HG02623 (cell line): Measurements from ENCODE around the gene RERE.

ENCODE experiments used
- ATAC-seq: cut with Tn5 transposase; IDR thresholded peaks from one replicate; pipeline ENCODE4 v1.9.1; 2021; ENCODE audit warnings: moderate library complexity; ENCODE audit not compliant: unreplicated experiment

The RERE gene

DNA sequence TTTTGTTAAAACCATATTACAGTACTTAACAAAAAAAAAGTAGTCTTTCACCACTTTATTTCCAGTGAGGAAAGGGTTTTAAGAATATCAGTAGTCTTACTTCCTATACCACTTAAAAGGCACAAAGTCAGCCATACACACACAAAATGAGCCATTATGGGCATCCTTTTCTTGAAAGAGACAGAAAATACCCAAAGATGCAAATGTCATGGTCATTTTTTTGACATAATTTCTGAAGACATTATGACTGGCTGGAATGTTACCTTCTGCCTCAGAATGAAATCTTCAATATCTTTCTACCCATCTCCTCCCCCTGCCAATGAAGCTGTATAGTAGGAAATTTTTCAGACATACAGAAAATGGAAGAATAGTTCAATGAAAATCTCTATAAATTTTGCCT lies 261.9 kb downstream of the RERE start:
- no peak for ATAC-seq

DNA sequence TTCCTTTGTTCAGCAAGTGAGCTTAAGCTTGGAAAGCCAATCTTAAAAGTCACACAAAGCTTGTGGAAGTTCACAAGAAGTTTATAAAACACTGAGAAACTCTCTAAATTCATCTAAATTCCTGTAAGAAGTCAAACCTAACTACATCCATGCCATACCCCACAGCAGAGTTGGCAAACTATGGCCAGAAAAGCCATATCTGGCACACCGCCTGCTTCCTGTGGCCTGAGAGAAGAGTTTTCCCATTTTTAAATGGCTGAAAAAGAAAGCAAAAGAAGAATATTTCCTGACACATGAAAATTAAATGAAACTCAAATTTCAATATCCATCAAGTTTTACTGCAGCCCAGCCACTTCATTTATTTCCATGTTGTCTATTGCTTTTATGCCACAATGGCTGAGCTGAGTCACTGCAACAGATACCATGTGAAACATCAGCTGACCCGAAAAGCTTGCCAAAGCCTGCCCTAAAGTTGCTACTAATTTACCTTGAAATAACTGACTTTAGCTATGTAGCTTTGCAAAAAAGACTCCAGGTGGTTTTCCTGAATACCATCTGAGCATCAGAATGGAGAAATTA lies 262.4 kb downstream of the RERE start:
- ATAC-seq, result no peak

DNA sequence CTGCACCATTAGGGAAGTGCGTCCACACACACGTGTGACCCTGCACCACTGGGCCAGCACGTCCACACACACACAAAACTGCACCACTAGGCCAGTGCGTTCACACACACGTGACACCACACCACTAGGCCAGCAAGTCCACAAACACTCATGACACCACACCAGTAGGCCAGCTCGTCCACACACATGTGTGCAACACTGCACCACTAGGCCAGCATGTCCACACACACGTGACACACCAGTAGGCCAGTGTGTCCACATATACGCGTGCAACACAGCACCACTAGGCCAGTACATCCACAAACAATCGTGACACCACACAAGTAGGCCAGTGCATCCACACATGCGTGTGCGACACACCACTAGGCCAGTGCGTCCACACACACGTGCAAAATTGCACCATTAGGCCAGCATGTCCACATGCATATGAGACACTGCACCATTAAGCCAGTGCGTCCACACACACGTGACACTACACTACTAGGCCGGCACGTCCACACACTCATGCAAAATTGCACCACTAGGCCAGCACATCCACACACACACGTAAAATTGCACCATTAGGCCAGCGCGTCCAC lies 264.5 kb downstream of the RERE start:
- no peak for ATAC-seq

DNA sequence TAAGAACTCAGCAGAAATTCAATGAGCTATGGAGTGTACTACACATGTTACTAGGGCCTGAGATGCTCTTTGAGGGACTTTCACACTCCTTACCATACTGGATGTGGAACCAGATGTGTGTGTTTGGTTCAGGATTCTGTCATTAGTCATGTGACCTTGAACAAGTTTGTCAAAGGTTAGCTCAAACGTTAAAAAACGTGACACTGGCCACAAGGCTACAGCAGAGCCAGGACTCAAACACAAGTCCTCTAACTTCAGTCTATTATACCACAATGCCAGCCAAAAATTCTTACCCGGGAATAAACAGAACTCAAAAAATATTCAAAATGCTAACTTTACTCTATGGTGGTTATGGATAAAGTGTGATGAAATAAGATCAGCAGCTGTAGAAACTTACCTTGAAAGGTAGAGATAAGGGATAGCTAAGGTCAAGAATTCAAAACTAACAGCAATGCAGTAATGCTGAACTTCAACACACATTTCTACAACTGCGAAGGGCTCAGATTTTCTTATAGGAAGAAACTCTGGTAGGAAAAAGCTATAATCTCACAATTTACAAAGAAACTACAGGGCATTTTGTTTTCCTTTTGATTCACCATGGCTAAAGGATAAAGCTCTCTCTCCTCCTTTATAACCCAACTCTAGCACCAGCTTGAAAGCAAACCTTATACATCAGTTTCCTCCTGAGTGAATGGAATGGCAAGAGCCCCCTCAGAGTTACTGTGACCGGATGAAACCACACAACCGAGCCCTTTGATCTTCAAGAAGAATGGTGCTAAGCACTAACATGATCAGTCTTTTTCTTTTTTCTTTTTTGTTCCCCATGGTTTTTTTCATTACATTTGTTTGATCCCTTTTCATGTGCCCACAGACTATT lies 265.6 kb downstream of the RERE start:
- ATAC-seq, result no peak

DNA sequence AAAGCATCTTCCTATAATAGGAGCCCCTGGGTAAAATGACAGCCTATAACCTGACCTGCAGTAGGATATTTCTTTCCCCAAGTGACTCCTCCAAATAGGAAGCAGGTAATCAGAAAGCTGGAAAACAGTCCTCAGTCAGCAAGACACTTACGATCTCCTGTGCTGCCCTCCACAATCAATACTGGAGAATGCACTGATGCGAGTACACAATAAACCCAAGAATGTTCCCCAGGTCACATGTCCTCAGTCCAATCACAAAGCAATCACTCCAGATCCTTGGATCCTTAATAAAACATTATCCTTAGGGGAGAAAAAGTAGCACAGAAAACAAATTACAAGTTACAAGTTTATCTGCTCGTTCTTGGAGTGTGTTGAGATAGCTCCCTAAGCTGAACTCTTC lies 266.4 kb downstream of the RERE start:
- ATAC-seq, result no peak

DNA sequence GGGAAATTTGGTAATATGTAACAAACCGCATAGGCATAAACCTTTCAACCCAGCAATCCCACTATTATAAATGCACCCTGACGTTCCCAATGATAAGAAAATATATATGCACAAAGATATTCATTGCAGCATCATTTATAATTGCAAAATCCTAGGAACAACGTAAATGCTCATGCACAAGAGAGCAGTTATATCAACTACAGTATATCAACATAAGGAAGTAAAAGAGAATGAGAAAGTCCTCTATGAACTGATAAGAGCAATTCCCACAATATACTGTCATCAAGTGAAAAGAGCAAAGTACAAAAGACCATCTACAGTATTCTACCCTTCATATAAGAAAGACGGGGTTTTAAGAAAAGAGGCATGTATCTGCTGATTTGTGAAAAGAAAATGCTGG lies 269.6 kb downstream of the RERE start:
- no peak for ATAC-seq

DNA sequence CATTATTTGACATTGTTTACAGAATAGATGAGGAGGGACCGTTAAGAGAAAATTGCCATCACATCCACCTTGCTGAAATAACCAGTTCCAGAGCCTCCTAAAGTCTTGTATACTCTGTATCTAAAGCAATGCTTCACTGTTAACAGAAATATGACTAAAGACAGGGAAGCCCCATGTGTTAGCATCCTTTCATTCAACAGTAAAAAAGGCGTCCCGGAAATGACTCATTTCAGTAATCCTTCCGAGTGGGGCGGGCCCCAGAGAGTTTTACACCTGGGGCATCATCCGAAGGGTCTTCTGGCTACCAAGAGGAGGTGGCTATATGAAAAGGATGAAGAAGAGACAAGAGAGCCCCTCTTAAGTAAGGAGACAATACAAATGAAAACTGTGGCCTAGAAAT lies 272.4 kb downstream of the RERE start:
- ATAC-seq, result no peak

DNA sequence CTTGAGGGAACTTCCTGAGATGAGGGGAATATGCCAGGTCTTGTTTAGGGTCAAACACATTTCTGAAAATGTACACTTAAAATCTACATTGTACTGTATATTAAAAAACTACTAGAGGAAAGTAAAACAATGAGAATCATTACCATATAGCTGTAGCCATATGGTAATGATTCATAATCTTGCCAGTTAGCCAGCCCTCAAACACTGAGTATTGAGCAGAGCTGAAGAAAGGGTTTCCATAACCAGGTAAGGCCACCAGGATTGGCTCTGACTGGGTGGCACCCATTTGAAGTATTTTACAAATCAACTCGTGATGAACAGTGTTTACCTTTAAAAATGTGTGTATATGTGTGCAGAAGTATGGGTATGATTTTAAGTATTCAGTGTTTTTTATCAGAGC lies 272.8 kb downstream of the RERE start:
- no peak for ATAC-seq

DNA sequence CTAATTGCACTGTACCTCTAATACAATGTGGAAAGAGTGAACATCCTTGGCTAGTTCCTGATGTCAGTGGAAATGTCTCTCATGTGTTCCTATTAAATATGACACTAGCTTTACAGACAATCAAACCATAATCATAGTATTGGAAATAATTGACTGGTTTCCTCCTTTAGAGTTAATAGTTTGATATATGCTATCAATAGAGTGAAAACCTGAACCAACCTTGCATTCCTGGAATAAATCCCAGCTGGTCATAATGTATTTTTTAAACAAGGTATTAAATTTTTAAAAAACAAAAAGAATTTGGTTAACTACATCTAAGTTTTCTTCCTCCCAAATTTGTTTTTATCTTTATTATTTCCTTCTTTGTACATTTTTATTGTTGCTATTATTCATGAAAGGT lies 273.5 kb downstream of the RERE start:
- ATAC-seq, result no peak

DNA sequence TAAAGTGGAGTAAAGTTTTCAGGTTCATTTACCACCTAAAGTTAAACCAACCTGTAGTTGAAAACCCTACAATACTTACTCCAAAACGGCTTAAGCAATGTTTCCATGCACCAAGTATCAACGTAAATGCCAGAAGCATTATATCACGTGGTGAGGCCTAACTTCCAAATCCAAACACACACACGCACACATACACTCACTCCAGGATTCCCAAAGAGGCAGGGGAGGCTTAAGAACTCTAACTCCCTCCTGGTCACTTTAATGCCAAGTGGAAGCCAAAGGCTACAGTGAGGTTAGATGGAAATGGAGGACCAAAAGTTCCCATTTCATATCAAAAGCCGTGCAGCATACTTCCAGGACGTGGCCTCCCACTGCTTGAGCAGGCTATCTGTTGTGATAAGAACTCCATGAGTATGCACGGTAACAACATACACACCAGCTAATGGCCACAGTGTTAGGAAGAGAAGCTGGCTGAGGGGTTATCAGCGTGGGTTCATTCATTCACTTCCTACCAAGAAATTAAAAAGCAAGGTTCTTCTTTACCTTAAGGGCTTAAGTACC lies 275.4 kb downstream of the RERE start:
- no peak for ATAC-seq

DNA sequence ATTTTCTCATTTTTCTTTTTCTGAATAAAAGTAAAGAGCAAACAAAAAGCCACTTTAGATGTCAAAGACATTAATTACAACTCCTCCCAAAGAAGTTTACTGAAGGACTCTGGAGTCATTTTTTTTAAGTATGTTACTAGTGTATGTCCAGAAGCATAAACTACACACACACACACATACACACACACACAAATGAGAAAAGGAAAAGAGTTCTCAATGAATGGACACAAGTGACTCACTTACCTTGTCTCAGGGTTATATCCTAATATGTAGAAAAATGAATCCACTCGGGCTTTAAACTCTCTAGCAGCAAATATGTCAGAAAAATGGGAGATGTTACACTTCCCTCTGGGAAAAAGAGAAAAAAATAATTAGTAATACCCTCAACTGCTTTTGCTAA lies 276.5 kb downstream of the RERE start:
- ATAC-seq, result no peak

DNA sequence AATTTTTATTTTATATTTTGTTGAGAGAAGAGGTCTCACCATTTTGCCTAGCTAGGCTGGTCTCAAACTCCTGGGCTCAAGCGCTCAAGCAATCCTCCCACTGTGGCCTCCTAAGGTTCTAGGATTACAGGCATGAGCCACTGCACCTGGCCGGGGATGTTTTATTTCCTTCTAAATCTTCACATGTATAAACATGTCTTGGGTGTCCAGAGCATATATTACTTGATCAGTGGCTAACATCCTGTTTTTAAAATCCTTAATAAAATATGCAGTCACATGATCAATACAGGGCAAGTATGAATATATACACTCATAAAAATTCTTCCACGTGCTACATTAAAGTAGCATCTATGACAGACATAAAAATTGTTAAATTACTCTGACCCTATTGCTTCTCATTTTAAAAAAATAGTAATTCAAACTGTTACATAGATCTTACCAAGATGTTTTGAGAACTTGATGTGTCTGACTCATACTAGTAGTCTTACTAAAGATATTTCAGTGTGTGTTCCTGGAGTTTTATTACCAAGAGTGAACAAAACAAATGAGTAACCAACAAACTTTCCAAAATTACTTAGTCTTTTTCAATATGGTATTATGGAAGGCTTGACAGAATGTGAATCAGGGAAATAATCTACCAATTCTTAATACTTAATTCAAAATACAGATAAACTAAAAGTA lies 277.0 kb downstream of the RERE start:
- ATAC-seq, result no peak

DNA sequence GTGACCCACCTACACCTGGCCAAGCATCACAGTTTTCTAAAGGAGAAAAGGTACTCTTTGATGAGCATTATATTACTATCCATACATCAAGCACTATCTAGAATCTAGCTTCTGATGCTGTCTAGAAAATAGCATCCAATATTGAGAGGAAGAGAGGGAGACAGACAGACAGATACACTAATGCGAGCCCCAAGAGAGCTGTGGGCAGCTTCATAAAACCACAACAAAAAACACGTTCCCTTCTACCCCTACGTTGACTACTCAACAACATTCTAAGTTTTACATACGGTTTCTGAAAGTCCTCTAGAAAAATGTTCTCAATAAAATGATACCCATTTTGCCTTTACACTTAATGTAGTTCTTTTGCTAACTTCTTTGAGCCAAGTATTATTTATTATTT lies 277.8 kb downstream of the RERE start:
- no peak for ATAC-seq

DNA sequence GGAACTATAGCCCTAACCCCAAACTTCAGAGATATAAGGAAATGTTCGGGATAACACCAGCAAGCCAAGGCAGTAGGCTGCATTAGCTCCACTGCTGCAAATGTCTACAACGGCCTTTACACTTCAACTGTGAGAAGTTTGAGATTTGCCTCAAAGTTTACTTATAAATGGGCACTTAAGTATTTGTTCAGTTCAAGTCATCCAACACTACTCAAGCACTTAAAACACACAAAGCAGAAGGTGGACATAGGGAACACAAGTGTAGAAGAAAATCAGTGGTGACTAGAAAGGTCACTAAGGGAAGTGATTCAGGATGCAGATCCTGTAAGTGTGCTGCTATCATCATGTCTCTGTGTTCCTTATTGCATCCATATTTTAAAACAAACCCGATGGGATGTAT lies 278.9 kb downstream of the RERE start:
- ATAC-seq, result no peak

DNA sequence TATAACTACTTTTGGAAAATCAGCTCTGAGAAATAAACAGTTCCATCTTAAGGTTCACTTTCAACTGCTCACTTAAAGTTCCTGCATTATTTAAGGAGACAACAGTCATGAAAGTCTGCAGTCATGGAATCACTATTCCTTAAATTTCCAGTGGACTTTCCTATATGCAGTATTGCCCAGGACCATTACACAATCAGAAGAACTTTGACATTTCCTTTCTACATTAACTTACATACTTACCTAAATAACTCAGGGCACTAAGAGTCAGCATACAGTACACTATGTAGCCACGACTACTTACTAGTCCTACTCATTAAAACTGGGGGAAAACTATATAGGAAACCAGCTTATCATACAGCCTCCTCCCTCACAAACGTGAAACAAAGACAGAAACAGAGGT lies 279.4 kb downstream of the RERE start:
- no peak for ATAC-seq

DNA sequence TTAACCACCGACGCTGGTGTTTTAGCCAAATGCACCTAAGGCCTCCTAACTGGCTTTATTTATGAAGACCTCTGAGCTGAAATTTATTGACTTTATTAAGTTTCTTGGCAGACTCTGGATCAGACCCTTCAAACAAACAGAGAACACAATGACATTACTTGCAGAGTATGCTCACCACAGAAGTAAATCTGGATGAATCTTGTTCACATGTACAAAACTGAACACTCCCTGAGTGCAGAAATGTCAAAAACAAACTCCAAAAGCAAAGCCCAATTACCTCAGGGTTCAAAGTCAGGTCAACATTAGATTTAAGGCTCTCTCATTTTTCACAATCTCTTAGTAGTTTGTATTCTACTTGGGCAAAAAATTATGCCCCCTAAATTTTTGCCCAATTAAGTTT lies 280.9 kb downstream of the RERE start:
- no peak for ATAC-seq

DNA sequence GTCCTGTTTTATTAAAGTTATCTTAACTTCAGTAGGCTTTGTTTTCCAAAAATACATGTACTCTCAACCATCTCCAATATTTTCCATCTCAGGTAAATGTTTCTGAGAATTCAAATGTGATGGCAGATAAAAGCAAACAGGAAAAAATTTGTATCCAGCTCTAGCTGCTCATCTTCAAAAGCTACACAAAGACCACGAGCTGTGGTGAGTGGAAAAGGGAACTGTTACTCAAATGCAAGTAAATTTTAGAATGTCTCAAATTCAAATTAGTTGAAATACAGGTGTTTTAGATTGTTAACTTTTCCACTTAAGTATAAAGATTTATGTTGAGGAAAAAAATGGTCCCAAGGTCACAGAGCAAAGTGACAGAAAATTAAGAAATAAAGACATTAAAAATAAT lies 283.5 kb downstream of the RERE start:
- no peak for ATAC-seq

DNA sequence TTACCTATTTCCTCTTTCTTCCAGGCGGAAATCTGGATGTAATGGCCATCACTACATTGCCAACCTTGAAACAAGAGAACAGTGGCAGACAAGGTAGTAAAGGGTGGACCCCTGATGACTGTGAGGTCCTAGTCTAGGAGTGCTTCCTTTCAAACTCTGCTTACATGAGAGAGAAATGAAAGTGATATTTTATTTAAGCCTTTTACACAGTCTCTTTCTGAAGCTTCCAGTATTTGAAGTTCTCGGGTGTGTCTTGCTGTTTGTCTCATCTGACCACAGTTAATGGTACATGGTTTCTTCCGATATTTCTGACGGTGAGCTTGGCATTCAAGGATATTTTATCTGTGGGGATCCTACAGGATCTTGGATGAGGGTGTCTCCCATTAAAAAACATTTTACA lies 284.3 kb downstream of the RERE start:
- no peak for ATAC-seq

DNA sequence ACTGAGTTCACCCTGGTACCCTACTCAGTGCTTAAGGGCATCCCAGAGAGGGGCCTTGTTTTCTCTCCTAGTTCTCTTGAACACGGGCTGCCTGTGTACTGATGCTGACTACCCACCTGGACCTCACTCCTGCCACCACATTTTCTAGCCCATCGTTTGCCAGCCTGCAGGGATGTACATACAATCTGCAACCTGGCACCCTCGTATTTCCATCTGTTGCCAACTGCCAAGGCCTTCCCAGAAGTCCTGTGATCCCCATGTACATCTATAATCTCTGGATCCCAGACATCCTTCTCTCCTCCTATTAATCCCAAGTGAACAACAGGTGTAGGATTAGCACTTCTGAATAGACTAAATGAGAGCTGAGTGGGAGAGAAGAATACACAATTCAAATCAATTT lies 287.5 kb downstream of the RERE start:
- no peak for ATAC-seq

DNA sequence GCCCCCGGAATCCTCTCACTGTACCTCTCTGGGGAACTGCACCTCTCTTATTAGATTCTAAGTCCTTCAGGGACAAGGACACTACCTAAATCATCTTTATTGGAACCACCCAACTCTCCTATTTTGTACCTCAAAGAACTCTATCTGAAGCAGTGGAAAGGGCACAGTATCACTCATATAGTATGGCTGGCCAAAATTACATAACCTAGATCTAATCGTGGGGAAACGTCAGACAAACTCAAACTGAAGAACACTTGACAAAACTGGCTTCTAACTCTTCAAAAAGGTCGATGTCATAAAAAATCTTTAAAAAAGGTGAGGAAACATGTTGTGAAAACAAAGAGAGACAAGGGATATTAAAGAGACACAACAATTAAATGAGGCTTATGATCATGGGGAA lies 289.5 kb downstream of the RERE start:
- ATAC-seq, result no peak

DNA sequence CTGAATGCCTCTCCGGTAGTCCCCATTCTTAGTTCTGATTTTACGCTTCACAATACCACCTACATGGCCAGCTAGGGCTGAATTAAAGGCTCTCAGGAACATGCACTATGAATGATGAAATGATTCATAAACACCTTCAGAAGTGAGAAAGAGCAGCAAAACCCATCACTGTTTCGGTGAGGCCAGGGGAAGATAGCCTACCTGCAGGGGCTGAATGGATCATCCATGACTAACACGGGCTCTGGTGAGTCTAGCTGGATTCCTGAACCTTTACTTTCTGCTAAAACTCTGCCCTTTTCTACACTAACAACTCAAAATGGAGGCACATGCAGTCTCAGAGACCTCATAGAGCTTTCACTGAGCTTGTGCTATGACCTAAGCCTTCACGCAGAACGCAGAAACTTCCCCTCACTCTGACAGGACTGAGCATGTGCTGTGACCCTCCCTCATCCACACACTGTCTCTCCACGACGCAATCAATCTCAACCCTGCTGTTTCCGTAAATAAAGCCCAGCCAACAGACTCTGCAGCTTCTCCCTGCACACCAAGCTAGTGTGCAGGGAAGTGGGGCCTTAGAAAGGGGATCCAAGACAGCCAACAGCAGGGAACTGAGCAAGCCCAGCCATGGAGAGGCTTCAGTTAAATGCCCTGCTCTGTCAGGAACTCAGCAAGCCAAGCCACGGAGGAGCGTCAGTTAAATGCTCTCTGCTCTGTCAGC lies 291.7 kb downstream of the RERE start:
- ATAC-seq, result peak; percentile 51
